Trophoblast cell (in vitro differentiated cells and primary cell): ENCODE measurements around the gene PRR14L.
"Not testable (repeated sequence)": the region's sequence is repeated elsewhere in the genome, so short reads cannot be mapped to it uniquely, and the experiment has no call there.

Experiments used
- DNase-seq, 2 donors: peaks; one replicate each; pipeline ENCODE4 v3.0.0-alpha.2; 2016
- H2AFZ ChIP-seq: 2 replicates; pipeline ENCODE4 v1.6.1; 2013; ENCODE audit warnings: low read length, moderate library complexity, mild to moderate bottlenecking; ENCODE audit not compliant: insufficient read depth, poor library complexity
- H2AK5ac ChIP-seq: 2 replicates; pipeline ENCODE4 v1.6.1; 2013; ENCODE audit warnings: mild to moderate bottlenecking, low read length
- H2BK120ac ChIP-seq: 2 replicates; pipeline ENCODE4 v1.6.1; 2013; ENCODE audit warnings: low read length, mild to moderate bottlenecking, moderate library complexity; ENCODE audit not compliant: insufficient read depth, poor library complexity
- H2BK12ac ChIP-seq: 2 replicates; pipeline ENCODE4 v1.6.1; 2013; ENCODE audit warnings: mild to moderate bottlenecking, low read length, moderate library complexity
- H2BK5ac ChIP-seq: 2 replicates; pipeline ENCODE4 v1.6.1; 2013; ENCODE audit warnings: low read length, low read depth, moderate library complexity, mild to moderate bottlenecking; ENCODE audit not compliant: poor library complexity
- H3K14ac ChIP-seq: 2 replicates; pipeline ENCODE4 v1.6.1; 2013; ENCODE audit warnings: mild to moderate bottlenecking, low read length
- H3K18ac ChIP-seq: 2 replicates; pipeline ENCODE4 v1.6.1; 2013; ENCODE audit warnings: mild to moderate bottlenecking, low read length
- H3K23ac ChIP-seq: 2 replicates; pipeline ENCODE4 v1.6.1; 2013; ENCODE audit warnings: low read length
- H3K27ac ChIP-seq: 2 replicates; pipeline ENCODE4 v1.5.1; 2013; ENCODE audit warnings: low read depth, mild to moderate bottlenecking, inconsistent platforms, low read length, moderate library complexity
- H3K27me3 ChIP-seq: 2 replicates; pipeline ENCODE4 v1.6.1; 2013; ENCODE audit warnings: inconsistent platforms, mild to moderate bottlenecking, low read length, moderate library complexity; ENCODE audit not compliant: insufficient read depth
- H3K36me3 ChIP-seq, 2 experiments: 1 replicate in 1 of 2; 2 replicates in 1 of 2; pipeline ENCODE4 v1.6.1; 2013; ENCODE audit warnings: low read length in 2 of 2, mild to moderate bottlenecking in 2 of 2, moderate library complexity in 1 of 2; ENCODE audit not compliant: insufficient read depth in 2 of 2, control insufficient read depth in 1 of 2
- H3K4ac ChIP-seq: 2 replicates; pipeline ENCODE4 v1.6.1; 2013; ENCODE audit warnings: low read depth, mild to moderate bottlenecking, low read length, moderate library complexity
- H3K4me1 ChIP-seq, 2 experiments: 1 replicate in 1 of 2; 2 replicates in 1 of 2; pipeline ENCODE4 v1.6.1; 2013; ENCODE audit warnings: low read length in 2 of 2, mild to moderate bottlenecking in 2 of 2, moderate library complexity in 1 of 2; ENCODE audit not compliant: insufficient read depth in 2 of 2, control insufficient read depth in 1 of 2
- H3K4me2 ChIP-seq: 2 replicates; pipeline ENCODE4 v1.6.1; 2013; ENCODE audit warnings: inconsistent platforms, mild to moderate bottlenecking, low read length, moderate library complexity
- H3K4me3 ChIP-seq: 2 replicates; pipeline ENCODE4 v1.5.1; 2013; ENCODE audit warnings: mild to moderate bottlenecking, low read depth, low read length, inconsistent platforms
- H3K79me1 ChIP-seq: one replicate; pipeline ENCODE4 v1.6.1; 2013; ENCODE audit warnings: low read length
- H3K79me2 ChIP-seq: 2 replicates; pipeline ENCODE4 v1.6.1; 2013; ENCODE audit warnings: low read length, mild to moderate bottlenecking; ENCODE audit not compliant: control insufficient read depth, insufficient read depth, poor library complexity
- H3K9ac ChIP-seq: 2 replicates; pipeline ENCODE4 v1.6.1; 2013; ENCODE audit warnings: mild to moderate bottlenecking, low read length
- H3K9me3 ChIP-seq: 2 replicates; pipeline ENCODE4 v1.6.1; 2013; ENCODE audit warnings: low read depth, mild to moderate bottlenecking, control low read depth, inconsistent platforms, low read length; ENCODE audit not compliant: insufficient read depth
- H4K12ac ChIP-seq: 2 replicates; pipeline ENCODE4 v1.6.1; 2013; ENCODE audit warnings: low read depth, mild to moderate bottlenecking, low read length, moderate library complexity
- H4K8ac ChIP-seq: 2 replicates; pipeline ENCODE4 v1.6.1; 2013; ENCODE audit warnings: low read depth, mild to moderate bottlenecking, low read length, moderate library complexity
- H4K91ac ChIP-seq: one replicate; pipeline ENCODE4 v1.6.1; 2013; ENCODE audit warnings: low read depth, mild to moderate bottlenecking, low read length, moderate library complexity
- WGBS: extraction: QIAGEN DNeasy Blood & Tissue Kit; methylation state at CpG from one replicate; pipeline ENCODE4 v1.1.7; 2013; ENCODE audit warnings: missing lambda C conversion rate; ENCODE audit not compliant: insufficient read length, insufficient coverage; ENCODE audit errors: extremely low coverage; 5-methylcytosine and 5-hydroxymethylcytosine counted together

The PRR14L gene

DNA sequence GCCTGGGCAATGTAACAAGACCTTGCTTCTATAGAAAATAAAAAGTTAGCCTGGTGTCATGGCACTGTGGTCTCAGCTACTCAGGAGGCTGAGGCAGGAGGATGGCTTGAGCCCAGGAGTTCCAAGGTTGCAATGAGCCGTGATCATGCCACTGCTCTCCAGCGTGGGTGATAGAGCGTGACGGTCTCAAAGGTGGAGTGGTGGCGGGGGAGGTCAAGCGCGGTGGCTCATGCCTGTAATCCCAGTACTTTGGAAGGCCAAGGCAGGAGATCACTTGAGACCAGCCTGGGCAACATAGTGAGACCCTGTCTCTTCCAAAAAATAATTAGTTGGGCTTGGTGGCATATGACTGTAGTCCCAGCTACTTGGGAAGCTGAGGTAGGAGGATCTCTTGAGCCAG is 71.2 kb downstream of the PRR14L start:
- Histone ChIP-seq H3K9me3 (no peaks in the 10 kb centered on the region), H4K91ac (no peak overlapping the region)
- no peak for DNase-seq

DNA sequence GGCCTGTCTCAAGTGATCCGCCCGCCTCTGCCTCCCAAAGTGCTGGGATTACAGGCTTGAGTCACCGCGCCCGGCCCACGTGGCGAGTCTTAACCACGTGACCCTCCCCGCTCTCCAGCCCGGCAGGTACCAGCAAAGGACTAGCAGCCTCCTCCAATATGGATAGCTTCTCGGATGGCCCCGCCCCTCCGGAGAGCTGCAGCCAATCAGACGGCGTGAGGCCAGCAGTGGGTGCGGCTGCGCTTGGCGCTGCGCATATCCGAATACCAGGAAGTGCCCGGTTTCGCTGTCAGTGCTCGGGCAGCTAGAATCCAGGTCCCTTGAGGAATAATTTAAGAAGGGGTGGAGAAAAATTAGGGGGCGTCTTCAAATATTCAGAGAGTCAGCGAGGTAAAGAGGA is 73.2 kb downstream of the PRR14L start:
- H2AK5ac ChIP-seq: no peak overlapping the region
- H3K9ac ChIP-seq: no peak overlapping the region
- H3K79me1 ChIP-seq: no peaks in the 10 kb centered on the region
- H4K91ac ChIP-seq: no peak overlapping the region
- H4K8ac ChIP-seq: peak overlapping the region; percentile 7
- no peak overlapping the region for H2BK120ac ChIP-seq
- DNase-seq: peak; percentile 99
- no peak overlapping the region for H3K27ac ChIP-seq
- H2AFZ ChIP-seq: no peak overlapping the region
- H3K4me3 ChIP-seq: no peak overlapping the region
- peak overlapping the region; percentile 60 for H3K4me2 ChIP-seq
- H3K79me2 ChIP-seq: no peaks in the 10 kb centered on the region
- no peak overlapping the region for H3K23ac ChIP-seq
- H2BK12ac ChIP-seq: no peak overlapping the region
- H2BK5ac ChIP-seq: no peak overlapping the region
- no peak overlapping the region for H3K18ac ChIP-seq
- H3K27me3 ChIP-seq: no peaks in the 10 kb centered on the region
- no peaks in the 10 kb centered on the region for H3K4me1 ChIP-seq
- H3K36me3 ChIP-seq: no peaks in the 10 kb centered on the region
- no CpG with 5 or more reads among the region's 25 CpGs for WGBS
- no peaks in the 10 kb centered on the region for H3K9me3 ChIP-seq
- no peak overlapping the region for H3K14ac ChIP-seq
- no peak overlapping the region for H4K12ac ChIP-seq
- H3K4ac ChIP-seq: no peak overlapping the region

More for the DNA sequence above, 71.2 kb downstream of the PRR14L start:
- Histone ChIP-seq H3K23ac (no peak overlapping the region), H2AFZ (no peak overlapping the region), H2AK5ac (no peak overlapping the region), H3K14ac (no peak overlapping the region), H2BK5ac (no peak overlapping the region), H3K27ac (no peak overlapping the region), H3K27me3 (no peaks in the 10 kb centered on the region), H2BK12ac (no peak overlapping the region), H3K4me2 (no peak overlapping the region), H4K12ac (no peak overlapping the region), H3K79me1 (no peaks in the 10 kb centered on the region), H2BK120ac (no peak overlapping the region), H3K36me3 (peaks cover 8 to 12% of the 10 kb centered on the region in 2 experiments), H3K4me3 (no peak overlapping the region), H3K9ac (no peak overlapping the region), H3K4ac (no peak overlapping the region), H4K8ac (no peak overlapping the region), H3K4me1 (no peaks in the 10 kb centered on the region), H3K79me2 (no peaks in the 10 kb centered on the region), H3K18ac (no peak overlapping the region)
- WGBS: no CpG with 5 or more reads among the region's 7 CpGs

DNA sequence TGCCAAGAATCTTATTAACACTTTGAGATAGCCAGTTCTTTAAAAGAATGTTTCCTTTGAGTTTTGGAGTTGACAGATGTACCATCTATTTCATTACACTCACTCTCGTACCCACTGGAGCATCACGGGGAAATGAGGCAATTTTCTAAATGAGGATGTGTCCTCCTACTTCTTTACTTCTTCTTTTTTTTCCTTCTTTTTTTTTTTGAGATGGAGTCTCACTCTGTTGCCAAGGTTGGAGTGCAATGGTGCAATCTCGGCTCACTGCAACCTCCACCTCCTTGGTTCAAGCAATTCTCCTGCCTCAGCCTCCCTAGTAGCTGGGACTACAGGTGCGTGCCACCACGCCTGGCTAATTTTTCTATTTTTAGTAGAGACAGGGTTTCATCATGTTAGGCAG is 75.7 kb downstream of the PRR14L start:
- H3K4me2 ChIP-seq, H3K79me2 ChIP-seq, H2BK120ac ChIP-seq, H3K27me3 ChIP-seq, H3K9ac ChIP-seq, H3K9me3 ChIP-seq, H4K8ac ChIP-seq, DNase-seq, H4K91ac ChIP-seq, H3K79me1 ChIP-seq, H3K4me3 ChIP-seq, H3K23ac ChIP-seq, H3K4me1 ChIP-seq, H3K27ac ChIP-seq, H3K4ac ChIP-seq, H2AK5ac ChIP-seq, H2BK12ac ChIP-seq, H3K36me3 ChIP-seq, H3K14ac ChIP-seq, H4K12ac ChIP-seq, H3K18ac ChIP-seq, H2AFZ ChIP-seq, H2BK5ac ChIP-seq: not testable (repeated sequence)
- no CpG with 5 or more reads among the region's 5 CpGs for WGBS

DNA sequence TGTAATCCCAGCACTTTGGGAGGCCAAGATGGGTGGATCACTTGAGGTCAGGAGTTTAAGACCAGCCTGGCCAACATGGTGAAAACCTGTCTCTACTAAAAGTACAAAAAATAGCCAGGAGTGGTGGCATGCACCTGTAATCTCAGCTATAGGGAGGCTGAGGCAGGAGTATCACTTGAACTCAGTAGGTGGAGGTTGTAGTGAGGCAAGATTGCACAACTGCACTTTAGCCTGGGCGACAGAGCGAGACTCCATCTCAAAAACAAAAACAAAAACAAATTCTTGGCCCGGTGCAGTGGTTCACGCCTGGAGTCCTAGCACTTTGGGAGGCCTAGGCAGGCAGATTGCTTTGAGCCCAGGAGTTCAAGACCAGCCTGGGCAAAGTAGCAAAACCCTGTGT is 81.1 kb downstream of the PRR14L start:
- H3K27me3 ChIP-seq, H2AFZ ChIP-seq, H3K14ac ChIP-seq, H3K27ac ChIP-seq, H3K23ac ChIP-seq, H3K4me1 ChIP-seq, H3K4me2 ChIP-seq, DNase-seq, H3K9ac ChIP-seq, H3K36me3 ChIP-seq, H2BK12ac ChIP-seq, H3K79me2 ChIP-seq, H4K91ac ChIP-seq, H3K18ac ChIP-seq, H4K8ac ChIP-seq, H3K79me1 ChIP-seq, H2BK5ac ChIP-seq, H2AK5ac ChIP-seq, H3K4me3 ChIP-seq, H3K4ac ChIP-seq, H3K9me3 ChIP-seq, H2BK120ac ChIP-seq, H4K12ac ChIP-seq: not testable (repeated sequence)
- WGBS: no CpG with 5 or more reads among the region's 4 CpGs
